ENCODE measurements around the gene TLR7.

The TLR7 gene

GRCh38 chrX:12866451-12867377, at the start of gene TLR7:
Gene TLR7, plus strand, starts transcription at chrX:12867072. Its CDS starts 507 bp downstream, at chrX:12867579.
- no peak for DNase-seq (ENCODE audit: low read depth in 1 of 2, low spot score in 1 of 2)

DNA sequence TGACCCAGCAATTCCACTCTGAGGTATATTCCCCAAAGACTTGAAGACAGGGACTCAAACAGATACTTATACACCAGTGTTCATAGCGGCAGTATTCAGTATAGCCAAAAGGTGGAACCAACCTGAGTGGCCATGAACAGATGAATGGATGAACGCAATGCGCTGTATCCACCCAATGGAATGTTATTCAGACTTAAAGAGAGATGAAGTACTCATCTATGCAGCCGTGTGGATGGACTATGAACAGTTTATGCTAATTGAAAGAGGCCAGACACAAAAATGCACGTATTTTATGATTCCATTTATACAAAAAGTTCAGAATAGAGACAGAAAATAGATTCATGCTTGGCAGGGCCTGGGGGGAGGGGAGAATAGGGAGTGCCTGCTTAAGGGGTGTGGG, 49.3 kb upstream of the TLR7 start:
- no peak for DNase-seq (ENCODE audit: low read depth in 1 of 2, low spot score in 1 of 2)

DNA sequence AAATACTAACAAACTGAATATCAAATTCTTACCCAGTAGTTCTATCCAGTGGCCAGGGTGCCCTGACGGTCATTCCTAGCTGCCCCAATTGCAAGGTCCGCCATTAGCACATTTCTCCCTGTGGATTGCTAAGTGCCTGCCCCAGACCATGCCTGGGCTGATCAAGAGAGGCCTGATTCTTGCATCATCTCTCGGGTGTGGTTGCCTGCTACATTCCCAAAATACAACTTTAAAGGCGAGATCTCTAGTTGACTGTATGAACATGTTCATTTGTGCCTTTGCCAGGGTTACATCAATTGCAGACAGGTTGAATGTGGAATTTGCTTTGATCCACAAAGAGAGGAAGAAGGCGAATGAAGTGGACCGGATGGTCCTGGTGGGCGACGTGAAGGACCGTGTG, 47.6 kb upstream of the TLR7 start:
- DNase-seq (ENCODE audit: low read depth in 1 of 2, low spot score in 1 of 2): no peak

DNA sequence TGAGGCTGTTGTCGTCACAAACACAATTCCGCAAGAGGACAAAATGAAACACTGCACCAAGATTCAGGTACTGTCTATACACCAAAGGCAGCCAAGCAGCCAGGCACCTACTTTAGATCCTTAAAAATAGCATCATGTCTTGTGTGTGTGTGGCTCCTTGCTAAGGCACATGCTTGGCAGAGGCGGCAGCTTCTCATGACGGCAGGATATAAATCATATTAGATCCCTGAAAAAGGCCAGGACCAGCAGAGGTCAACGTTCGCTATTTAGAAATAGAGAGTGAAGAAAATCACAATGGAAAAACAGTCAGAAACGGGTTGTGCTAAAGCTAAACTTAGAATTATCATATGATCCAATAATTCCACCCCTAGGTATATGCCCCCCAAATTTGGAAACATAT, 46.1 kb upstream of the TLR7 start:
- DNase-seq (ENCODE audit: low read depth in 1 of 2, low spot score in 1 of 2): no peak

GRCh38 chrX:12824944-12825343, 41.9 kb upstream of the TLR7 start:
- no peak for DNase-seq (ENCODE audit: low read depth in 1 of 2, low spot score in 1 of 2)

DNA sequence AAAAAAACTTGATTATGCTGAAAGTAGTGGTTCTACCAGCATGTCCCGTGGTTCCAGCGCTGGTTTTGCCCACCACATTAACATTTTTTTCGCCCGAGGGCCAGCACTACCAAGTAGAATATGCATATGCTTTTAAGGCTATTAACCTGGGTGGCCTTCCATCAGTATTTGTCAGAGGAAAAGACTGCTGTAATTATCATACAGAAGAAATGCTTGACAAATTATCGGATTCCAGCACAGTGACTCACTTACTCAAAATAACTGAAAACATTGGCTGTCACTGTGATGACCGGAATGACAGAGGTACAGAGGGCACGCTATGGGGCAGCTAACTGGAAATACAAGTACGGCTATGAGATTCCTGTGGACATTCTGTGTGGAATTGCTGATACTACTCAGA, 41.1 kb upstream of the TLR7 start:
- no peak for DNase-seq (ENCODE audit: low read depth in 1 of 2, low spot score in 1 of 2)

DNA sequence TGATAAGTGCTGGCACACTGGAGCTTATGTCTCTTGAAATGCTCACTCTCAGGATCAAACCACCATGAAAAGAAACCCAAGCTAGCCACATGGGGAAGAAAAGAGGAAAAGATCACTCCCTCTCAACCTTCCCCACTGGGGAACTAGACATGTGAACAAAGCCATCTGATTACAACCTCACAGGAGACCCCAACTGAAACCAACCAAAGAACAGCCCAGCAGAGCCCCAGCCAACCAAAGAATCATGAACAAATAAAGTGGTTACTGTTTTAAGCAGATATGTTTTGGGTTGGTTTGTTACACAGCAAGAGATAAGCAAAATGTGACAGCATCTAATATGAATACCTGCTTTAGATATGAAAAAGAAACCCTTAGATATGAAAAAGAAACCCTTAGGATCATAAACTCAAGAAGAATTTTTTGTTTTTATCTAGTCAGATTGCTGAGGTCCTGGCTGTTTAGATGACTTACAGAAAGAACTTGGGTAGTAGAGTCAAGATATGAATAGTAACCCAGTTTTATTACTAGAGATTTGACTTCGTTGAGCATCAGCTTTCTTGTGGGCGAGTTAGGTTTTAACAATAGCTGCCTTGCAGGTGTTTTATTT, 23.7 kb upstream of the TLR7 start:
- DNase-seq (ENCODE audit: low read depth in 1 of 2, low spot score in 1 of 2): no peak

- DNase-seq (ENCODE audit: low read depth in 1 of 2, low spot score in 1 of 2): no peak
Measured at GRCh38 chrX:12843668-12844279, 23.1 kb upstream of the TLR7 start.

DNA sequence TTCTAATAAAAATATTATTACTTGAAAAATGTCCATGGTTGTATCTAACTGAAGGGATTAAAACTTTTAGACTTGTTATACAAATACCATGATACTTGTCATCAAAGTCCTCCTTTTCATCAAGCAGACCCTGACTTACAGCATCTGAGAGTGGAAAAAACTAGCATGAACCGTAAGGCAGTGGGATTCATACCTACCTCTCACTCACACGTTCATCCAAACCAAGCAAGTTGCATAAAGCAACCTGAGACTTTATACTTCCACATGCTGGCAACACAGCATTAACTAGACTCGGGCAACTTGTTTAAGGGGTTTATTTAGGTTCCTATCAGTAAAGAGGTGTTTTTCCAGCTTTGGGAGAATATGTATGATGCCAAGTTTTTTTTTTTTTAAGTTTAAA, 22.6 kb upstream of the TLR7 start:
- no peak for DNase-seq (ENCODE audit: low read depth in 1 of 2, low spot score in 1 of 2)

DNA sequence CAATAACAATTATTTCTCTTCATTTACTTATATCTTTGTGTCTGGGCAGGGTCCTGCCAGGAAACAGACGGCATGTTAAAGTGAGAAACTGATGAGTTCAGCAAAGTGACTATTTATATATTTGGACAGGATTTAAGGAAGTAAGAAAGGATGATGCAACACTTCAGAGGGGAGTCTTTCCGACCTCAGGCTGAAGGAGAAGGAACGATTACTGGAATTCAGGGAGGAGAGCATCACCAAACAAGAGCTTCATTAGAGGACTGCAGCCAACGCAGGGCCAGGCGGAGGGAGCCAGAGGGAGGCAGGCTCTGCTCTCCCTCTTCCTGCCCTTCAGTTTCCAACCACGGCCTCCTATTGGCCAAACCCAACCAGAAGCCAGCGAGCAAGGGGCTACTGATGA, 1.5 kb upstream of the TLR7 start:
- no peak for DNase-seq (ENCODE audit: low read depth in 1 of 2, low spot score in 1 of 2)

- DNase-seq (ENCODE audit: low read depth in 1 of 2, low spot score in 1 of 2): no peak
Measured at GRCh38 chrX:12867685-12868084, 813 bp downstream of the TLR7 start.

GRCh38 chrX:12868747-12869146, 1.9 kb downstream of the TLR7 start:
- no peak for DNase-seq (ENCODE audit: low read depth in 1 of 2, low spot score in 1 of 2)

GRCh38 chrX:12871257-12871656, 4.4 kb downstream of the TLR7 start:
- no peak for DNase-seq (ENCODE audit: low read depth in 1 of 2, low spot score in 1 of 2)

DNA sequence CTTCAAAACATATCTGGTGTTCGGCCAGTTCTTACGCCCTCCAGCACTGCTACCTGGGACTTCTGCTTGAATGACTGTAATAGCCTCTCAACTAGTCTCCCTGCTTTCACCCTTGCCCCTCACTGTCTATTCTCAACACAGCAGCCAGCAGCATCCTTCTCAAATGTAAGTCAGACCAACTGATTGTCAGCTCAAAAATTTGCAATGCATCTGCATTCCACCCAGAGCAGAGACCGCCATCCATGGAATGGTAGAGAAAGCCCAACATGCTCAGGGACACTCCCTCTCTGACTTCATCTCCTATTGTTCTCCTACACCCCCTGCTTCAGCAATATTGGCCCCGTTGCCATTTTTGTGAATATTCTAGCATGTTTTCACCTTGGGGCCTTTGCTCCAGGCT, 5.9 kb downstream of the TLR7 start:
- no peak for DNase-seq (ENCODE audit: low read depth in 1 of 2, low spot score in 1 of 2)

GRCh38 chrX:12874581-12874980, 7.7 kb downstream of the TLR7 start:
- no peak for DNase-seq (ENCODE audit: low read depth in 1 of 2, low spot score in 1 of 2)

- DNase-seq (ENCODE audit: low read depth in 1 of 2, low spot score in 1 of 2): no peak
Measured at GRCh38 chrX:12877386-12877785, 10.5 kb downstream of the TLR7 start.

- DNase-seq (ENCODE audit: low read depth in 1 of 2, low spot score in 1 of 2): no peak
Measured at GRCh38 chrX:12878536-12878935, 11.7 kb downstream of the TLR7 start.

DNA sequence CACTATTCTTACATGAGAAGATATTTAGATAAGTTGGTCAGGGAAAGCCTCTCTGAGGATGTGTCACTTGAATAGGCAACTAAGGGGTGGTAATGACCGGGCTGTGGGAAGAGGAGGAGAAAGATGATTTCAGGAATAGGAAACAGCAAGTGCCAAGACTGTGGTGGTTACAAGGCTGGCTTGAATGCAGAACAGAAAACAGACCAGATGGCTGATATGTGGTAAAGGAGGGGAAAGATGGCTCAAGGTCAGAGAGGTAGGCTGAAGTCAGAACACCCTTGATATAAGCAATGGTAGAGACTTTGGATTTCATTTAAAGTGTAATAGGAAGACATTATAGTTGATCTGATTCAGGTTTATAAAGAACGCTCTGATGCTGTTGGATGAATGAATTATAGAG, 15.0 kb downstream of the TLR7 start:
- no peak for DNase-seq (ENCODE audit: low read depth in 1 of 2, low spot score in 1 of 2)

DNA sequence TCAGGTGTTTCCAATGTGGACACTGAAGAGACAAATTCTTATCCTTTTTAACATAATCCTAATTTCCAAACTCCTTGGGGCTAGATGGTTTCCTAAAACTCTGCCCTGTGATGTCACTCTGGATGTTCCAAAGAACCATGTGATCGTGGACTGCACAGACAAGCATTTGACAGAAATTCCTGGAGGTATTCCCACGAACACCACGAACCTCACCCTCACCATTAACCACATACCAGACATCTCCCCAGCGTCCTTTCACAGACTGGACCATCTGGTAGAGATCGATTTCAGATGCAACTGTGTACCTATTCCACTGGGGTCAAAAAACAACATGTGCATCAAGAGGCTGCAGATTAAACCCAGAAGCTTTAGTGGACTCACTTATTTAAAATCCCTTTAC, 18.6 kb downstream of the TLR7 start:
- no peak for DNase-seq (ENCODE audit: low read depth in 1 of 2, low spot score in 1 of 2)

DNA sequence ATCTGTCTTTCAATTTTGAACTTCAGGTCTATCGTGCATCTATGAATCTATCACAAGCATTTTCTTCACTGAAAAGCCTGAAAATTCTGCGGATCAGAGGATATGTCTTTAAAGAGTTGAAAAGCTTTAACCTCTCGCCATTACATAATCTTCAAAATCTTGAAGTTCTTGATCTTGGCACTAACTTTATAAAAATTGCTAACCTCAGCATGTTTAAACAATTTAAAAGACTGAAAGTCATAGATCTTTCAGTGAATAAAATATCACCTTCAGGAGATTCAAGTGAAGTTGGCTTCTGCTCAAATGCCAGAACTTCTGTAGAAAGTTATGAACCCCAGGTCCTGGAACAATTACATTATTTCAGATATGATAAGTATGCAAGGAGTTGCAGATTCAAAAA, 19.7 kb downstream of the TLR7 start:
- no peak for DNase-seq (ENCODE audit: low read depth in 1 of 2, low spot score in 1 of 2)

DNA sequence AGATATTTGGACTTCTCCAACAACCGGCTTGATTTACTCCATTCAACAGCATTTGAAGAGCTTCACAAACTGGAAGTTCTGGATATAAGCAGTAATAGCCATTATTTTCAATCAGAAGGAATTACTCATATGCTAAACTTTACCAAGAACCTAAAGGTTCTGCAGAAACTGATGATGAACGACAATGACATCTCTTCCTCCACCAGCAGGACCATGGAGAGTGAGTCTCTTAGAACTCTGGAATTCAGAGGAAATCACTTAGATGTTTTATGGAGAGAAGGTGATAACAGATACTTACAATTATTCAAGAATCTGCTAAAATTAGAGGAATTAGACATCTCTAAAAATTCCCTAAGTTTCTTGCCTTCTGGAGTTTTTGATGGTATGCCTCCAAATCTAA, 20.3 kb downstream of the TLR7 start:
- no peak for DNase-seq (ENCODE audit: low read depth in 1 of 2, low spot score in 1 of 2)

- no peak for DNase-seq (ENCODE audit: low read depth in 1 of 2, low spot score in 1 of 2)
Measured at GRCh38 chrX:12887767-12888166, 20.9 kb downstream of the TLR7 start.
